Stimulated activated CD8-positive, alpha-beta memory T cell treated with anti-CD3 and anti-CD28 coated beads, Interleukin-7, amount 100 ng/mL, for 1 hour (primary cell): ENCODE data around the gene SDHD.
"Not testable (repeated sequence)": the region's sequence is repeated elsewhere in the genome, so short reads cannot be mapped to it uniquely, and the experiment has no call there.

Experiments used
- DNase-seq, 2 donors: peaks; one replicate each; pipeline ENCODE4 v3.0.0-alpha.2; 2020; ENCODE audit warnings: low read depth in 2 of 2

Gene SDHD

DNA sequence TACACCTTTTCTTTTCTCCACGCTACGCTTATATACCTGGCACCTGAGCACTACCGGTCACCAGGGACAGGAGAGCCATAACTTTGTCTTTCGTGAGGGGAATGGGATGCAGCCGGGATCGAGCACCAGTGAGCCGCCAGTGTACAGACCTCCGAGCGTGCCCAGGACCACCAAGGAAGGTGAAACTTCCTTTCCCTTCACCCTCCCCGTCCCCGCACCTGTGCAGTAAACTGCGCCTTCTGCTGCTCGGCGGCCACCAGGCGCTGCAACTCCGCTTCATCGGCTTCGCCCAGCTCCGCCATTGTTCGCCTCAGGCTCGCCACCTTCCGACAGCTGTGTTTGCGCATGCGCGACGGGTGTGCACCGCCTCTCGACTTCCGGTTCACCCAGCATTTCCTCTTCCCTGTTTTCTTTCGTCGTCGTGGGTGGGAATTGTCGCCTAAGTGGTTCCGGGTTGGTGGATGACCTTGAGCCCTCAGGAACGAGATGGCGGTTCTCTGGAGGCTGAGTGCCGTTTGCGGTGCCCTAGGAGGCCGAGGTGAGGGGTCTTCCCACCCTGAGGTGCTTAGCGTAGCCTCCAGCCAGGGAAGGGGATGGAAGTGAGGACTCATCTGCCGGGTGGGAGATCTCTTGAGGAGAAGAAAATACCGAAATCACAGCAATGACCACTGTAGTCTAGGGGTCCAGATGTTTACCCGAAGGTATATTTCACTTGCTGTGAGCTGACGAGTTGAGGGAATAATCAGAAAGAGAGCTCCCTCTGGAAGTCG lies at the start of gene SDHD, which contains the start of gene TIMM8B:
SDHD (plus strand) TSS at position 452 of the 770 bp plus-strand sequence; CDS start at position 487, 35 bp downstream.
TIMM8B (minus strand) TSS at position 335 of the 770 bp plus-strand sequence; CDS start at position 302, 33 bp downstream.
- peak; percentile 89 to 90 for DNase-seq

DNA sequence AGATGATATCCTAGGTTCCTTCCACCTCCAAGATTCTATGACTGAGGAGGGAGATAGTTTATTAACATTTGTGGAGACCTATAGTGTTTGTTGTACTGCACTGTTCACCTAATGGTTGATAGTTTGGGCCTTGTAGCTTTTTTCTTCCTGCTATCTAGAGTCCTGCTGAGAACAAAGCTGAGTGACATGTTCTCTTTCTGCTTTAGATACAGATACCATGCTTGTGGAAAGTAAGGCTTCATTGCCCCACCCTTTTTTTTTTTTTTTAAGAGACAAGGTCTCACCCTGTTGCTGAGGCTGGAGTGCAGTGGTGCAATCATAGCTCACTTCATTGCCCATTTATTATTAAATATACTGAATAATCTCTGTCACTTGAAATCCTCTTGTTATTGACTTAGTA lies 49.1 kb upstream of the SDHD start:
- DNase-seq: no peak

DNA sequence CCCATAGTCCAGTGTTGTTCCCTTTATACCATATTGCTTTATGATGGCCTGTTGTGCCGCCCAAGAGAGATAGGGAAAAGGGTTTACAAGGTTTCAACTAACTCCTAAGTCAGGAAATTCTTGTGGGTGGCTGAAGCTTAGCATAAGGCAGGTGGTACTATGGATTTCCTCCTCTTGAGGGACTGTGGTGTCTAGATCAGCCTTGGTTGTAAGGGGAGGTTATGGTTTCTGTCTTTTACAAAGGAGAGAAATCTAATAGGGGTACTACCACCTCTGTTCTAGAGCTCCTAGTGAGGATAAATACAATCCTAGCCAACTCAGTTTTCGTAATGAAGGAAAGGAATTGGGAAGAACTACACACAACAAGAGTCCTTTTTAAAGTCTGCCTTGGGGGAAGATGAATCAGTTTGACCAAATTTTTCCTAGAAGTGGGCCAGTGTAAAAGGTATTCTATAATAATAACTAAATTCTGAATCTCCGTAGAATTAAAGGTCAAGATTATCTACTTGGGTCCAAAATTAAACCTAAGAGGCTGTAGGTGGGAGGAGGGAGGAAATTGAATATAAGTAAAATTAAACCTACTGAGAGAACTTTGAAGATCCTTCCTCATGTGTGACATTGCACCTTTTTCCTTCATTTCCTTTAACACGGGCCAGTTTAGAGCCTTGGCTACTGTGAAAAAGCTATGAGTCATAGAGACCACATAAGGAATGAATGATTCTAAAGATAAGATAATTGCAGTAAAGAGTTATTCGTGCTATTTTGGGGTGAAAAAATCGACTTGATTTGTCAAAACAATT lies 44.3 kb upstream of the SDHD start:
- no peak for DNase-seq

DNA sequence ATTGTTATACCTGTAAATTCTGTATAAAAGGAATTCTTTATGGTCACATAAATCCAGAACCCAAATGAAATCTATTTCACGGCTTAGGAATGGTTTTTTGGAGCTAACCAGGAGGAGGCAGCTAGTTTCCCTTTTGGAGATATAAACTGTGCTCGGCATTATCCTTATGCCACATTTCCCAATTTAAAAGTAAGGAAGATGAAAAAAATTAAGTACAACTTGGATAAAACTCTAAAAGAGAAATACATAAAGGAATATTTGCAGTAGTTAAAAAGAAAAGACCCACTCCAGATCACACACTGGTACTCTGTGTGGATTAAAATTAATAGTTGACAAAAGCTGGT lies 43.7 kb upstream of the SDHD start:
- no peak for DNase-seq

DNA sequence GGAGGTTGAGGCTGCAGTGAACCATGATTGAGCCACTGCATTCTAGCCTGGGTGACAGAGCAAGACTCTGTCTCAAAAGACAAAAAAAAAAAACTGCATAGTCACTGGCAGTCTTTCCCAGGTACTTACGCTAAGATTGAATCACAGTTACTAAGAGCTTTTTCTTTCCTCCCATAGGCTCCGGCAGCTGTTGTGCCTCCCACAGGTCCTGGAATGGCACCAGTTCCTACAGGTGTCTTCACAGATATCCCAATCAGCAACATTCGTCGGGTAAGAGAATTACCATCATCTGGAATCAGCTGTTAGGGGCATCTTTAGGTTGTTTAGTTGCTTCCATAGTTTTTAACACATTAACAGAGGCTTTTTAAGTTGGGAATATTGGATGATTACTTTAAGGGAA lies 41.7 kb upstream of the SDHD start:
- DNase-seq: no peak

DNA sequence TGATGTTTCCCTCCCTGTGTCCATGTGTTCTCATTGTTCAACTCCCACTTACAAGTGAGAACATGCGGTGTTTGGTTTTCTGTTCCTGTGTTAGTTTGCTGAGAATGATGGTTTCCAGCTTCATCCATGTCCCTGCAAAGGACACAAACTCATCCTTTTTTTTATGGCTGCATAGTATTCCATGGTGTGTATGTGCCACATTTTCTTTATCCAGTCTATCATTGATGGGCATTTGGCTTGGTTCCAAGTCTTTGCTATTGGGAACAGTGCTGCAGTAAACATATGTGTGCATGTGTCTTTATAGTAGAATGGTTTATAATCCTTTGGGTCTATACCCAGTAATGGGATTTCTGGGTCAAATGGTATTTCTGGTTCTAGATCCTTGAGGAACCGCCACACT lies 40.0 kb upstream of the SDHD start:
- DNase-seq: not testable (repeated sequence)

DNA sequence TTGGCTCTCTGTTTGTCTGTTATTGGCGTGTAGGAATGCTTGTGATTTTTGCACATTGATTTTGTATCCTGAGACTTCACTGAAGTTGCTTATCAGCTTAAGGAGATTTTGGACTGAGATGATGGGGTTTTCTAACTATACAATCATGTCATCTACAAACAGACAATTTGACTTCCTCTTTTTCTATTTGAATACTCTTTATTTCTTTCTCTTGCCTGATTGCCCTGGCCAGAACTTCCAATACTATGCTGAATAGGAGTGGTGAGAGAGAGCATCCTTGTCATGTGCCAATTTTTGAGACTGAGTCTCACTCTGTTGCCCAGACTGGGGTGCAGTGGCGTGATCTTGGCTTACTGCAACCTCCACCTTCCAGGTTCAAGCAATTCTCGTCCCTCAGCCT lies 38.4 kb upstream of the SDHD start:
- not testable (repeated sequence) for DNase-seq

DNA sequence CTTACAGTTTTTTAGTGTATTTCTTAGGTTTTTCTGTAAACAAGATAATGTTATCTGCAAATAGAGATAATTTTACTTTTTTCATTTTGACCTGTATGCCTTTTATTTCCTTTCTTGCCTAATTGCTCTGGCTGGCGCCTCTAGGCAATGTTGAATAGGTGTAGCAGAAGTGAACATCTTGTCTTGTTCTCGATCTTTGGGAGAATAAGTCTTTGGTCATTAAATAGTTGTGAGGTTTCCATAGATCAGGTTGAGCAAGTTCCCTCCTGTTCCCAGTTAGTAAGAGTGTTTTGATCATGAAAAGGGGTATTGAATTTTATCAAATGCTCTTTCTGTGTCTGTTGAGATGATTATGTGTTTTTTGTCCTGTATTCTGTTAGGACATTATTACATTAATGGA lies 36.9 kb upstream of the SDHD start:
- DNase-seq: no peak

DNA sequence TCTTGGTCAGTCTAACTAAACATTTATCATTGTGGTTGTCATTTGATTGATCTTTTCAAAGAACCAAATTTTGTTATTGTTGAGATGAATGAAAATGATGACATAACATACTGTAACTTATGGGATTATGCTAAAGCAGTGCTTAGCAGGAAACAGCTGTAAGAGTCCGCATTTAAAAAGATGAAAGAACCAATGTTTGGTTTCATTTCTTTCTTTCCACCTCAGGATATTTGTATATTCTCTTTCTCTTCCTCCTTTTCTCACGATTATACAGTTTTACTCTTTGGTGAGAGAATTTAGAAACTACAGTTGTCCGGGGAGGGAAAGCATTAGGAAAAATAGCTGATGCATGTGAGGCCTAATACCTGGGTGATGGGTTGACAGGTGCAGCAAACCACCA lies 36.0 kb upstream of the SDHD start:
- no peak for DNase-seq

DNA sequence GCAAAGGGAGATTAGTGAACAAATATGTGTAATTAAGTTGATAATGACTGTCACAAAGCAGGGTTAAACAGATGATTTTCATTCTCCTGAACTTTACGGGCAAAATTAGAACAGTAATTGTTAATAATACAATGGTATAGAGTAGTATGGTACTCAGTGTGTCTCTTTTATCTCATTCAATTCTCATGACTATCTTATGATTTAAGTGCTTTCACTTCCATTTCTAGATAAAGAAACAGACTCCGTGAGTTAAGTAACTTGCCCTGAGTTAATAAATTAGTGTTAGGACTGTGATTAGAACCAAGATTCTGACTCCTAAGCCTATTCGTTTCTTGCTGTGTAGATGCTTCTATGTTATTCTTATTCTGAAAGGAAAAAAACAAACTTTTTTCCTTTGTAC lies 34.9 kb upstream of the SDHD start:
- no peak for DNase-seq

DNA sequence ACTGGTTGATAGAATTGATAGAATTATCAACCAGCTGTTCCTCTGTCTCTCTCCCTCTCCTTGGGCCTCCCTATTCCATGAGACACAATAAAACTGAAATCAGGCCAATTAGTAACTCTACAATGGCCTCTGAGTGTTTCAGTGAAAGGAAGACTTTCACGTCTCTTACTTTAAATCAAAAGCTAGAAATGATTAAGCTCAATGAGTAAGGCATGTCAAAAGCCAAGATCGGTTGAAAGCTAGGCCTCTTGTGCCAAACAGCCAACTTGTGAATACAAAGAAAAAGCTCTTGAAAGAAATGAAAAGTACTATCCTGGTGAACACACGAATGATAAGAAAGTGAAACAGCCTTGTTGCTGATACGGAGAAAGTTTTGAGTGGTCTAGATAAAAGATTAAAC lies 29.5 kb upstream of the SDHD start:
- no peak for DNase-seq

DNA sequence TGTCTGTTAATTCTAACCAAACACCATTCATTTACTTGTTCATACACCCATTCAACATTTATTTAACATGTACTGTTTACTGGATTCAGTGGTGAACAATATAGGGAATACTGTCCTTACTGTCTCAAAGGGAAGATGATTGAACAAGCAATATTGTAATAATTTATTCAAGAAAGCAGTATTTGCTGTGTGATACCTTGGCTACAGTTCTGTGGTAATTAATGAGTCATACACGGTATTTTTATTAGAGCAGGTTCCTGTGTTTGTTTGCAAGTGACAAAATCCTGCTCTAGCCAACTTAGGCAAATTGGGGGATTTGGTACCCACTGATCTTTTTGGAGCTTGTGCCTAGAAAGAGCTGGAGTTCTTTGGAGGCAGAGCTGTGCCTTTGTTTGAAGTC lies 28.6 kb upstream of the SDHD start:
- DNase-seq: no peak

DNA sequence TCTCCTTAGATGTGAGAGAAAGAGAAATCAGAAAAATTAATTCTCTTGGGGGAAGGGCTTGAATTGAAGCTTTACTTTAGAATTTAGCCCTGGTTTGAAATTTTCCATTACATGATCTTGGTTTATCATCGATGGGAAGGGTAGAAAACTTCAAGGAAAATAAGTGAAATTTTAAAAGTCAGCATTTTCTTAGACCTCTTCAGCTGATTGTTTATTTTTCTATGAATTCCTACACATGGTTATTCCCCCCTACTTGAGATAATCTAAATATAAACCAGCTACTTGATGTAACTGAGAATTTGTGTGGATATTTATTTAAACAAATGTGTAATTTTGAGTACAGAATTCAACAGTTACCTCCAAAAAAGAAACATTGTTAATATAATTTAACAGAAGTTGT lies 23.8 kb upstream of the SDHD start:
- no peak for DNase-seq

DNA sequence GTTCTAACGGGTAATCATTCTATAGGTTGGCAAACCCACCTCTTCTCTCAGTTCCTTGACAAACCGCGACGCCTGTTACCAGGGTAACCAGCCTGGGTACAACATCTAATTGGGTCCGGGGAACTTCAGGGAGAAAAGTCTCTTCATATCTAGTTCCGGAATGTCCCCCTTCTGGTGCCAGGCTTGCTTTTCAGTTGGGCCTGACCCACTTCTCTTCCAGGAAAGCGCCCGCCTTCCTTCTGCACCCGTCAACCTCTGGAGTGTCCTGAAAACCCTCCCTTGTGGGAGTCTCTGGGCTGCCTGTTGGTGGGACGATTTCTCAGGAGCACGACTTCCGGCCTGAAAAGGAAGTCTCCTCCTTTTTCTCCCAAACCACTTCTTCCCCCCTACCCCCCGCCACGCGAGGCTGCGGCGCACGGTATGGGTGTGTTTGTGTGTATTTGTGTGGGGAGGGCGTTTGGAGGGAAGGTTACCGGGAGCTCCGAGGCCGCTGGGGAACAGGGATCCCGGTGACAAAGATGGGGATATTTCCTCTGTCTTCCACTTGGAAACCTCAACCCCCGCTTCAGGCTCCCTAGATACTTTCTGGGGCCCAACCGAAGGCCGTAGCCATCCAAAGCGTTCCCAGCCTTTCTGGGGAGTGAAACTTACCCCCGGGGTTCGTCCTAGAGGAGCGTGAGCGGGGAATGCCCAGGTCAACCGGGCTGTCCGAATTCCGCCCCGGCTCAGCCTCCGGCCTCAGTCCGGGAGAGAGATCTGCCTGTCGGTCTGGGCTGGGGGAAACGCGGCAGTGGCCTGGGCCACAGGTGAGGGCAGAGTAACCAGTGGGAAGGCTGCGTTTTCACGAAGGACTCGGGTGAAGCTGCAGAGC lies 12.5 kb upstream of the SDHD start, which contains the start of the genes NKAPD1 and PIH1D2:
NKAPD1 (plus strand) TSS at position 359 of the 871 bp plus-strand sequence. CDS start 1,276 bp downstream, outside the sequence.
PIH1D2 (minus strand) TSS at position 77 of the 871 bp plus-strand sequence. CDS start 843 bp downstream, outside the sequence.
- DNase-seq: peak; percentile 59 to 61

DNA sequence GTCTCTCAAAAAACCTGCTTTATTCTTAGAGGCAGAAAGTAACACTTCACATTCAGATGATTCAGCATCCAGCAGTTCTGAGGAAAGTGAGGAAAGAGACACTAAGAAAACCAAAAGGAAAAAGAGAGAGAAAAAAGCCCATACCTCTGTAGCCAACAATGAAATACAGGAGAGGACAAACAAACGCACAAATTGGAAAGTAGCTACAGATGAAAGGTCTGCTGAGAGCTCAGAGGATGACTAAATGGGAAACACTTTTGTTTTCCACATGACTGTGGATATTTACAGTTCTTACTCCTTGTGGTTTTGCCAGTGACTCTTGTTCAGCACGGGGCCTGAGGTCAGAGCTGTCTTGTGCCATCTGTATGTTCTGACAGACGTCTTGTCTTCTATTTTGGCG lies 3.9 kb upstream of the SDHD start:
- DNase-seq: no peak

DNA sequence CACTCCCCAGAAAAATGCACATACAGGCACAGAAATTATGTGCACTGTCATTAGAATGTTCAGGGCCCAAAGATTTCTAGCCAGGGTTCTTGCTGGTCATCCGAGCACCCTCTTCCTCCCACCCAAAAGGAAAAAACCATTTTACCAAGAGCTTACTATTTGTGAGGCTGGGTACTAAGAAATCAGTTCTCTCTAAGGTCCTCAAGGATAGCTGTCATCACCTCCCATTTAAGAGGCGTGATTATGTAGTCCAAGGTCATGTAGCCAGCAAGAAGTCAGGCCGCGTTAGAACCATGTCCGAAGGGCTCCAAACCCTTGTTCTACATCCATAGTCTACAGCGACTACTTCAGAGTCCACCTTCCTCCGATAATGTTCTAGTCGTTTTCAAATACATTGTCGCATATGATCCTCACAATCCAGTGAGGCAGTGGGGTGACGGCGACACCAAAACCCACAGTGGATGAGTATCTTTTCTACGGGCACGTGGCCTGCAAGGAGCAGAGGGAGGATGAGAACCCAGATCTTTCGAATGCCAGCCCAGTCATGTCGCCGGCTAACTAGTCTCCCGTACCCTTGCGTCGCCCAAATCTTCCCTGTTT lies 751 bp upstream of the SDHD start:
- DNase-seq: no peak

DNA sequence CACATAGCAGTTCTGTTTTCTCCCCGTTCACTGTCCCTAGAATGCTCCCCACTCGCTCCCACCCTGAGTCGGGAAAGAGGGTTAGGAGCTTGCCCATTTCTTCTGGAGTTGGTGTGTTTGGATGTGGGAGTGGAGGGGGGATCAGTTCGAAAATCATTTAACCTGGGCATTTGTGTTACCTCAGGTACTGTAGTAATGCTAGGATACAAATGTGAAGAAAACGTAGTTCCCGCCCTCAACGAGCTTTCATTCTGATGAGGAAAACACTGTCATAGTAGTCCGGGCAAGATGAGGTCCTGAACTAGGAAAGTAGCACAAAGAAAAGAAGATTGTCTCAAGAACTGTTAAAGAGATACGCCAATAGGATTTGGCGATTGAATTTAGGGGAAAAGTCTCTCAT lies 539 bp downstream of the SDHD start:
- no peak for DNase-seq

DNA sequence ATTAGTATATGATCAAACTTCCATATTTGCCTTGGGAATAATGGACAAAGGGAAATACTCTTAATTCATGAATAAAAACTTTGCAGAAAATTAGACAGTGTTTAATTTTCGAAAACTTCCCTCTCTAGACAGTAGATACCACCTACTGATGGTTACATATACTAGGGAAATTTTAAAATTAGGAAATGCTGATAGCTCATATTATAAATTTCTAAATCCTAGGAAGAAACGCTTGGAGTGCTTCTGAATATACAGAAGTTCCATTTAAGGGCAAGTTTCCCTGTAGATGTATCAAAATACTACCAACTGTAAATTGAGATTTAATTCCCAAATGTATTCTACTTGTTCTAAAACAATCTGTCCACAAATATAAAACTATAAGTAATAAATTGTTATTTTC lies 8.6 kb downstream of the SDHD start:
- DNase-seq: not testable (repeated sequence)

DNA sequence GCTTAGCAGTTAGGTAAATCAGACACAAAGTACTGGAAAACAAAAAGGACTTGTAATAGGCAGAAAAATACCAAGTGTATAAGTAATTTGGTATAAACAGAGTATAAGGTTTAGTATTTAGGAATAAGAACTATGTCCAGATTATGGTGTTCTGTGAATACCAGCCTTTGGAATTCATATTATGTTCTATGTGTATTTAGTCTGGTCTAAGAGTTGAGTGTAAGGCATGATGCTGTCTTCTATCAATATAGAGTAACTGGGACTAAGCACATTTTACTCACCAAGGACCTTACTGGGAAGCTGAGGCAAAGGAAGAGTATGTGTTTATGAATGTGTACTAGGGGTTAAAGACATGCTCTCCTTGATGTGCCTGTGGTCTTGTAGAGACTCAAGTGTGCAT lies 9.5 kb downstream of the SDHD start:
- DNase-seq: no peak

DNA sequence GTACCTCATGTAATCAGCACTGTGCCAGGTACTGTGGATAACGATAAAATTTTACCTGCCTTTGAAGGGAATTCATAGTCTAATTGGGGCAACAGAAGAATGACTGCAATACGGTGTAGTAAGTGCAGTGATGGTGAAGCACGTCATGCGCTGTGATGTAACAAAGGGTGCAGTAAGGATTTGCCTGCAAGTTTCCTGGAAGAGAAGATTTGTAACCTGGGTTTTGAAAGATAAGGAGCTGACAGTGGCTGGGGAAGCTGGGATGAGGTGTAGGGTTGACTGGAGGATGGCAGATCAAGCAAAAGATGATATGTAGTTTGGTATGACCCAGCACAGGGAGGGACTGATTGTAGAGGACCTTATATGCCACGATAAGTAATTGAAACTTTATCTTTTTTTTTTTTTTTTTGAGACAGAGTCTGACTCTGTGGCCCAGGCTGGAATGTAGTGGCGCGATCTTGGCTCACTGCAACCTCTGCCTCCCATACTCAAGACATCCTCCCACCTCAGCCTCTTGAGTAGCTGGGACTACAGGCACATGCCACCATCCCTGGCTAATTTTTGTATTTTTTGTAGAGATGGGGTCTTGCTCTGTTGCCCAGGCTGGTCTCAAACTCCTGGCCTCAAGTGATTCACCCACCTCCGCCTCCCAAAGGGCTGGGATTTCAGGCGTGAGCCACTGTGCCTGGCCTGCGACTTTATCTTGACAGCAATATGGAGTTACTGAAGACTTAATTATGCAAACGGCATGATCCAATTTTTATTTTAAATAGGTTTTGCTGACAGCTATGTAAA lies 11.3 kb downstream of the SDHD start:
- DNase-seq: no peak

DNA sequence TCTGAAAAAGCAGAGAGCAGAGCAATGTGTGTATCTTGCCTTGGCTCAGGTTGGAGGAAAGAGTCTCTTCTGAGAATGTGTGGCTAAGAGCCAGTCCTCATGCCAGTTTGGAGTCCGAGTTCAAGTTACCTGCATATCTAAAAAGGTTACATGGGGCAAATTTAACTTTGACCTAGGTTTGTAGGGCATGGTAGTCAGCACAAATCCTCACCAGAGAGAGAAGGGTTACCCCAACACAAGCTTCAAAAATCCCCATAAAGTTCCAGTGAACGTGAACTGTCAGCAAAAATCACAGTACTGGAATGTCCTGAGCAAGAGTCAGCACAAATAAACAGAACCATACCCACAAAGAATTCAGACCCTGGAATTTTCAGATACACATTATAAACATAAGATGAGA lies 13.8 kb downstream of the SDHD start:
- DNase-seq: no peak
